ENCODE measurements around the gene FGD3. TPM values are rescaled to one million over a fixed set of nuclear protein-coding genes. Genes with fewer than 3 reads are reported as not detected.

FGD3 gene
- total and polyA plus RNA-seq, 2 donors = 5.8 to 7.4 TPM

GRCh38 chr9:93028448-93029006 is 81.2 kb downstream of the FGD3 start:
- no peaks in the 10 kb centered on the region for H3K4me1 ChIP-seq (ENCODE audit: insufficient read depth)
- no peak overlapping the region for H3K27ac ChIP-seq (ENCODE audit: low read depth)
- H3K36me3 ChIP-seq (ENCODE audit: insufficient read depth) = no peaks in the 10 kb centered on the region
- DNase-seq (ENCODE audit: extremely low spot score) = no peak
- H3K4me3 ChIP-seq (ENCODE audit: low read depth, low read length) = no peak overlapping the region
- WGBS = 46% methylated on average over 6 of the region's 6 CpGs

GRCh38 chr9:93030642-93031628 is 83.6 kb downstream of the FGD3 start:
- Histone ChIP-seq H3K4me1 (ENCODE audit: insufficient read depth) (no peaks in the 10 kb centered on the region), H3K4me3 (ENCODE audit: low read depth, low read length) (no peak overlapping the region), H3K36me3 (ENCODE audit: insufficient read depth) (no peaks in the 10 kb centered on the region), H3K27ac (ENCODE audit: low read depth) (no peak overlapping the region)
- WGBS = 75% methylated on average over 9 of the region's 9 CpGs
- DNase-seq (ENCODE audit: extremely low spot score) = no peak

DNA sequence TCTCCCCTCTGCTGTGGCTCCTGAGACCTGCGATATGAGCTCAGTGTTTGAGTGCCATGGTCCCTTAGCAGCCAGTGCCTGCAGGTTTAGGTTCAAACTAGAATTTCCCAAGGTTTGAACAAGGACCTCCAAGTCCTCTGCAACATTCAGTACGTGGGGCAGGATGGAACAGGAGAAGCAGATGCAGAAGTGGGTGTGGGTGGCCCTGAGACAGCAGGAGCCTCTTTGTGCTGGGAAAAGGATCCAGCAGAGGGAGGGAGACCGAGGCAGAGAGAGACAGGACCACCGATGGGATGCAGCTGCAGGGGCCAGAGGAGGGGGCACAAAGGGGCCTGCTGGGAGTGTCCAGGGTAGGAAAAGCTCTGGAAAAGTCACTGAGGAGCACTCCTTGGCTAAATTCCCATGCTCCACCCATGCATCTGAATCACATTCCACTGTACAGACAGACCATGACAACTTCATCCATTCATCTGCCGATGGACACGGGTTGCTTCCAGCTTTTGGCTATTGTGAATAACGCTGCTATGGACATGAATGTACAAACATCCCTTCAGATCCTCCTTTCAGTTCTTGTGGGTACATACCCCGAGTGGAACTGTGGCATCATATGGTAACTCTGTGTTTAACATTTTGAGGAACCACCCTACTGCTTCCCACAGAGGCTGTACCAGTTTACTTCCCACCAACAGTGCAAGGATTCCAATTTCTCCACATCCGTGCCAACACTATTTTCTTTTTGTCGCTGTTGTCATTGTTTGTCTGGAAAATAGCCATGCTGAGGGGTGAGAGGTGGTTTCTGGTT is 84.5 kb downstream of the FGD3 start:
- Histone ChIP-seq H3K4me1 (ENCODE audit: insufficient read depth) (no peaks in the 10 kb centered on the region), H3K36me3 (ENCODE audit: insufficient read depth) (no peaks in the 10 kb centered on the region), H3K4me3 (ENCODE audit: low read depth, low read length) (no peak overlapping the region), H3K27ac (ENCODE audit: low read depth) (no peak overlapping the region)
- no peak for DNase-seq (ENCODE audit: extremely low spot score)
- WGBS = 60% methylated on average over 10 of the region's 10 CpGs

DNA sequence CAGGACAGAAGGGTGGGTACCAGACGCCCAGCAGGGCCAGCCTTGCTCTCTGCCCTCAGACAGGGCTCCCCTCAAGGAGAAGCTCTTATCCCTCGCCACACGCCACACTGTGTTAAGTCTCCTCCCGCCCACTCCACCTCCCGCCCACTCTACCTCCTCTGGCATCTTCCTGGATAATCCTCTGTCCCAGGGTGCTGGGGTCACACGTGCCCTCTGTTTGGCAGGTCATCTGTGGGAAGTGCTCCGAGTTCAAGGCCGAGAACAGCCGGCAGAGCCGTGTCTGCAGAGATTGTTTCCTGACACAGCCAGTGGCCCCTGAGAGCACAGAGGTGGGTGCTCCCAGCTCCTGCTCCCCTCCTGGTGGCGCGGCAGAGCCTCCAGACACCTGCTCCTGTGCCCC is 85.2 kb downstream of the FGD3 start:
- Histone ChIP-seq H3K4me3 (ENCODE audit: low read depth, low read length) (no peak overlapping the region), H3K36me3 (ENCODE audit: insufficient read depth) (no peaks in the 10 kb centered on the region), H3K27ac (ENCODE audit: low read depth) (no peak overlapping the region), H3K4me1 (ENCODE audit: insufficient read depth) (no peaks in the 10 kb centered on the region)
- WGBS = 93% methylated on average over 12 of the region's 12 CpGs
- DNase-seq (ENCODE audit: extremely low spot score) = no peak

GRCh38 chr9:93033531-93033930 is 86.2 kb downstream of the FGD3 start:
- Histone ChIP-seq H3K4me3 (ENCODE audit: low read depth, low read length) (no peak overlapping the region), H3K36me3 (ENCODE audit: insufficient read depth) (no peaks in the 10 kb centered on the region), H3K4me1 (ENCODE audit: insufficient read depth) (no peaks in the 10 kb centered on the region), H3K27ac (ENCODE audit: low read depth) (no peak overlapping the region)
- DNase-seq (ENCODE audit: extremely low spot score) = no peak
- WGBS = 33% methylated on average over 6 of the region's 6 CpGs

- no peaks in the 10 kb centered on the region for H3K36me3 ChIP-seq (ENCODE audit: insufficient read depth)
- no peak overlapping the region for H3K4me3 ChIP-seq (ENCODE audit: low read depth, low read length)
- DNase-seq (ENCODE audit: extremely low spot score) = no peak
- H3K4me1 ChIP-seq (ENCODE audit: insufficient read depth) = no peaks in the 10 kb centered on the region
- WGBS = 89% methylated on average over 19 of the region's 19 CpGs
- no peak overlapping the region for H3K27ac ChIP-seq (ENCODE audit: low read depth)
Measured at GRCh38 chr9:93035106-93035660, 87.9 kb downstream of the FGD3 start.

- H3K36me3 ChIP-seq (ENCODE audit: insufficient read depth) = no peaks in the 10 kb centered on the region
- no peaks in the 10 kb centered on the region for H3K4me1 ChIP-seq (ENCODE audit: insufficient read depth)
- no peak overlapping the region for H3K27ac ChIP-seq (ENCODE audit: low read depth)
- 83% methylated on average over 13 of the region's 13 CpGs for WGBS
- H3K4me3 ChIP-seq (ENCODE audit: low read depth, low read length) = no peak overlapping the region
- no peak for DNase-seq (ENCODE audit: extremely low spot score)
Measured at GRCh38 chr9:93035821-93036351, 88.6 kb downstream of the FGD3 start.

DNA sequence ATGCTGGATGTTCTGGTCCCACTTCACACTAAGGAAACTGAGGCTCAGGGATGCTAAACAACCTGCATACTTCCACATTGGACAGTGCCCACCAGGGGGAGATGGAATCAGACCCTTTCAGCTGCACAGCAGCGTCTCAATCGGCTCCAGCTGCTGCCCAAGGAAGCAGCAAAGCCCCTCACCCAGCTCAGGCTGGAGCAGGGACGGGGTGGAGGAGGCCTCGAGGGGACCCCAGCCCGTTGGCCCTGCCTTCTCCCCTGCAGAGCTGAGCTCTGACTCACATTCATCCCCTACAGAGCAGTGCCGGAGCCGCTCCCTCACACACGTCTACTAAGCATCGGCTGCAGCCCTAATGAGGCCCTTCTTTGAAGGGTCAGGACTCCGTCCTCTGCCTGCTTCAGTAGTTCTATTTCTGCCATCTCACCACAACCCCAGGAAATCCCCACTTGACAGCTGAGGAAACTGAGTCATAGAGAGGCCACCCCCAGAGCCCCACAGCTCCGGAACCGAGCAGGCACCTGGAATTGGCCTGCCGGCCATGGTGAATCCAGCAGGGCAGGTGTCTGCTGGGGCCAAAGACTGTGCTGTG is 89.7 kb downstream of the FGD3 start:
- H3K4me3 ChIP-seq (ENCODE audit: low read depth, low read length) = no peak overlapping the region
- no peaks in the 10 kb centered on the region for H3K4me1 ChIP-seq (ENCODE audit: insufficient read depth)
- H3K36me3 ChIP-seq (ENCODE audit: insufficient read depth) = no peaks in the 10 kb centered on the region
- no peak overlapping the region for H3K27ac ChIP-seq (ENCODE audit: low read depth)
- 78% methylated on average over 13 of the region's 13 CpGs for WGBS
- DNase-seq (ENCODE audit: extremely low spot score) = no peak

GRCh38 chr9:93037476-93037971 is 90.2 kb downstream of the FGD3 start:
- DNase-seq (ENCODE audit: extremely low spot score) = no peak
- no peaks in the 10 kb centered on the region for H3K36me3 ChIP-seq (ENCODE audit: insufficient read depth)
- H3K4me1 ChIP-seq (ENCODE audit: insufficient read depth) = no peaks in the 10 kb centered on the region
- WGBS = 86% methylated on average over 13 of the region's 13 CpGs
- H3K27ac ChIP-seq (ENCODE audit: low read depth) = no peak overlapping the region
- no peak overlapping the region for H3K4me3 ChIP-seq (ENCODE audit: low read depth, low read length)

DNA sequence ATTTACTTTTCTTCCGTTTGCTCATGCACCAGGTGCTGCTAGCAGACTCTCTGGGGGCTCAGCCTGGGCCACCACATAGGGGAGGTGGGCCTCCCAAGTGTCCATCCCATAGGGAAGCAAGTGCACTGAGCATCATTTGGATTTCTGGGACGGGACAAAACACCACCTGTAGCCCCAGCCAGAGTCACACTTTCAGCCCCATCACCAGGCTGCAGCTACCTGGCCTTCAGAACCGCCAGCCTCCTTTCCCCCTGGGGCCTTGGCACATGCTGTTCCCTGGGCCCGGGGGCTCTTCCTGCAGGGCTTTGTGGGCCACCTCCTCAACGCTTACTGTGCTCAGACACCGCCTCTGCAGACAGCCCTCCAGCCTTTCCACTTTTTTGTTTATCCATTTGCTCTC is 91.6 kb downstream of the FGD3 start:
- no peak for DNase-seq (ENCODE audit: extremely low spot score)
- H3K4me1 ChIP-seq (ENCODE audit: insufficient read depth) = no peaks in the 10 kb centered on the region
- H3K4me3 ChIP-seq (ENCODE audit: low read depth, low read length) = no peak overlapping the region
- H3K27ac ChIP-seq (ENCODE audit: low read depth) = no peak overlapping the region
- 87% methylated on average over 6 of the region's 6 CpGs for WGBS
- no peaks in the 10 kb centered on the region for H3K36me3 ChIP-seq (ENCODE audit: insufficient read depth)

GRCh38 chr9:93039456-93039855 is 92.1 kb downstream of the FGD3 start:
- Histone ChIP-seq H3K4me1 (ENCODE audit: insufficient read depth) (no peaks in the 10 kb centered on the region), H3K4me3 (ENCODE audit: low read depth, low read length) (no peak overlapping the region), H3K36me3 (ENCODE audit: insufficient read depth) (no peaks in the 10 kb centered on the region), H3K27ac (ENCODE audit: low read depth) (no peak overlapping the region)
- WGBS = 78% methylated on average over 6 of the region's 6 CpGs
- DNase-seq (ENCODE audit: extremely low spot score) = no peak

DNA sequence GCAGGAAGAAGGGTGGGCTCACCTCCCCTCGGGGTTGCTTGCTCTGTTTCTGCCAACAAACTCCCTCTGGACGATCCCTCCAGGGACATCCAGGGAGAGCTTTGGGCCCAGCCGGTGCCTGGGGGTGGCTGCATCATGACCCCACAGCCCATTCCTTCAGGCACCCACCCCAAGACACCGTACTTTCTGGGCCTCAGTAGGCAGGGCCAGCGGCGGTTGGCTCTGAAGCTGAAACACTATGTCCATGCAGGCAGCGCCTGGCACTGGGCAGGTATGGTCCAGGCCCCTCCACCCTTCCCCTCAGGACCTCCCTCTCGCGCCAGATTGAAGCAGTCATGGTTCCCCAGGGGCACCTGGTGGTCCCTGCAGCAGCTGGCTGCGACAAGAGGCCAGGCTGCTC is 92.7 kb downstream of the FGD3 start:
- Histone ChIP-seq H3K4me3 (ENCODE audit: low read depth, low read length) (no peak overlapping the region), H3K27ac (ENCODE audit: low read depth) (no peak overlapping the region), H3K4me1 (ENCODE audit: insufficient read depth) (no peaks in the 10 kb centered on the region), H3K36me3 (ENCODE audit: insufficient read depth) (no peaks in the 10 kb centered on the region)
- WGBS = 87% methylated on average over 10 of the region's 10 CpGs
- DNase-seq (ENCODE audit: extremely low spot score) = no peak

GRCh38 chr9:93040409-93040808 is 93.1 kb downstream of the FGD3 start:
- H3K36me3 ChIP-seq (ENCODE audit: insufficient read depth) = no peaks in the 10 kb centered on the region
- H3K4me1 ChIP-seq (ENCODE audit: insufficient read depth) = no peaks in the 10 kb centered on the region
- no peak overlapping the region for H3K4me3 ChIP-seq (ENCODE audit: low read depth, low read length)
- no peak overlapping the region for H3K27ac ChIP-seq (ENCODE audit: low read depth)
- WGBS = 89% methylated on average over 7 of the region's 7 CpGs
- DNase-seq (ENCODE audit: extremely low spot score) = no peak
